ENCODE data around the gene TRMT112. TPM values are rescaled to one million over a fixed set of nuclear protein-coding genes. Genes with fewer than 3 reads are reported as not detected.

Gene TRMT112
- total and polyA plus RNA-seq, 2 donors from 2014 or later: 172 to 291 TPM

DNA sequence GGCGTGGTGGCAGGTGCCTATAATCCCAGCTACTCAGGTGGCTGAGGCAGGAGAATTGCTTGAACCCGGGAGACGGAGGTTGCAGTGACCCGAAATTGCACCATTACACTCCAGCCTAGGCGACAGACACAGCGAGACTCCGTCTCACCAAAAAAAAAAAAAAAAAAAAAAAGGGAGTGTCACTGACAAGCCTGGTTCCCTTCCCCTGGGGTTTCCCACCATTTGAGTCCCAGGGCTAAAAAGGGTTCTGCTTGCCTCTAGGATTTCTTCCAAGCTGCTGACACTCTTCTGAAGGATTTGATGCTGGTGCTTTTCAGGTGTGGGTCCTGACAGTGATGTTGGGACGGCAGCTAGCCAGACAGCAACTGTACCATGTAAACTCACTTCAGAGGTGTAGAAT lies 21.4 kb upstream of the TRMT112 start:
- FAIRE-seq: no peak
- TF ChIP-seq, protein P1, sequence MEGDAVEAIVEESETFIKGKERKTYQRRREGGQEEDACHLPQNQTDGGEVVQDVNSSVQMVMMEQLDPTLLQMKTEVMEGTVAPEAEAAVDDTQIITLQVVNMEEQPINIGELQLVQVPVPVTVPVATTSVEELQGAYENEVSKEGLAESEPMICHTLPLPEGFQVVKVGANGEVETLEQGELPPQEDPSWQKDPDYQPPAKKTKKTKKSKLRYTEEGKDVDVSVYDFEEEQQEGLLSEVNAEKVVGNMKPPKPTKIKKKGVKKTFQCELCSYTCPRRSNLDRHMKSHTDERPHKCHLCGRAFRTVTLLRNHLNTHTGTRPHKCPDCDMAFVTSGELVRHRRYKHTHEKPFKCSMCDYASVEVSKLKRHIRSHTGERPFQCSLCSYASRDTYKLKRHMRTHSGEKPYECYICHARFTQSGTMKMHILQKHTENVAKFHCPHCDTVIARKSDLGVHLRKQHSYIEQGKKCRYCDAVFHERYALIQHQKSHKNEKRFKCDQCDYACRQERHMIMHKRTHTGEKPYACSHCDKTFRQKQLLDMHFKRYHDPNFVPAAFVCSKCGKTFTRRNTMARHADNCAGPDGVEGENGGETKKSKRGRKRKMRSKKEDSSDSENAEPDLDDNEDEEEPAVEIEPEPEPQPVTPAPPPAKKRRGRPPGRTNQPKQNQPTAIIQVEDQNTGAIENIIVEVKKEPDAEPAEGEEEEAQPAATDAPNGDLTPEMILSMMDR (IDR thresholded peaks at IDR 0.05; ENCODE audit: borderline replicate concordance, extremely low read depth, insufficient read depth): no peak

DNA sequence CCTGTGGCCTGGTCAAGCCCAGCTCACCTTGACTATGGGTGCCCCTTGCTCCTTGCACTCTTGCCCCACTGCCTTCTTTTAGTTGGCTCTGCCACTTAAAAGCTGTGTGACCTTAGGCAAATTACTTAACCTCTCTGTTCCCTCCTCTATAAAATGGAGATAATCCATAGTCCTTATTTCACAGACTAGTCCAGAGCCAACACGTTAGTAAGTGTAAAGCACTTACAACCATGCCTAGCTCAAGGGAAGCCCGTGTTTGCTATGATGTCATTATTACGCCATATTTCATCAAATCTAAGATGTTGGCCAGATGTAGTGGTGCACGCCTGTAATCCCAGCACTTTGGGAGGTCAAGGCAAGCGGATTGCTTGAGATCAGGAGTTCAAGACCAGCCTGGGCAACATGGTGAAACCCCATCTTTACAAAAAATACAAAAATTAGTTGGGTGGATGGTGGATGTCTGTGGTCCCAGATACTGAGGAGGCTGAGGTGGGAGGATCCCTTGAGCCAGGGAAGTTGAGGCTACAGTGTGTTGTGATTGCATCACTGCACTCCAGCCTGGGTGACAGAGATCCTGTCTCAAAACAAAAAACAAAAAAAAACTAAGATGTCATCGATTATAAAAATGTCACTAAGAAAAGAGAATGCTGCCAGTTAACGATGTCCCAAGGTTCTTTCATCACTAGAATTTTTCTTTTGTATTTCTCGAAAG lies 20.3 kb upstream of the TRMT112 start:
- intact Hi-C loops (cut with DNase I): no loop called here
- no peaks in the 10 kb centered on the region for H3K36me3 ChIP-seq (ENCODE audit: control insufficient read depth in 2 of 3, insufficient read depth in 3 of 3, low read length in 3 of 3)
- no peaks in the 10 kb centered on the region for H3K27me3 ChIP-seq (ENCODE audit: control insufficient read depth, insufficient read depth, low read length)
- TF ChIP-seq, protein P1 (IDR thresholded peaks at IDR 0.05; ENCODE audit: borderline replicate concordance, extremely low read depth, insufficient read depth): no peak
- no peak overlapping the region for H3K9ac ChIP-seq (ENCODE audit: low read length in 3 of 3)
- peaks cover 0 to 5% (median 4%) of the 10 kb centered on the region in 3 donors for H3K4me1 ChIP-seq (ENCODE audit: control insufficient read depth in 2 of 3, insufficient read depth in 2 of 3, low read depth in 1 of 3, low read length in 3 of 3)
- no peak for DNase-seq
- no peak for FAIRE-seq
- H3K27ac ChIP-seq (ENCODE audit: low read depth in 2 of 2, low read length in 2 of 2): no peak overlapping the region
- H3K9me3 ChIP-seq (ENCODE audit: control insufficient read depth in 2 of 3, insufficient read depth in 1 of 3, low read length in 3 of 3): no peaks in the 10 kb centered on the region
- H3K4me3 ChIP-seq (ENCODE audit: low read length in 3 of 3): no peak overlapping the region

More for the DNA sequence above, 21.4 kb upstream of the TRMT112 start:
- Histone ChIP-seq H3K36me3 (ENCODE audit: control insufficient read depth in 2 of 3, insufficient read depth in 3 of 3, low read length in 3 of 3) (no peaks in the 10 kb centered on the region), H3K27ac (ENCODE audit: low read depth in 2 of 2, low read length in 2 of 2) (no peak overlapping the region), H3K9ac (ENCODE audit: low read length in 3 of 3) (no peak overlapping the region), H3K4me3 (ENCODE audit: low read length in 3 of 3) (no peak overlapping the region), H3K4me1 (ENCODE audit: control insufficient read depth in 2 of 3, insufficient read depth in 2 of 3, low read depth in 1 of 3, low read length in 3 of 3) (peaks cover 0 to 5% (median 4%) of the 10 kb centered on the region in 3 donors), H3K9me3 (ENCODE audit: control insufficient read depth in 2 of 3, insufficient read depth in 1 of 3, low read length in 3 of 3) (no peaks in the 10 kb centered on the region), H3K27me3 (ENCODE audit: control insufficient read depth, insufficient read depth, low read length) (no peaks in the 10 kb centered on the region)
- intact Hi-C loops (cut with DNase I): no loop called here
- DNase-seq: no peak

DNA sequence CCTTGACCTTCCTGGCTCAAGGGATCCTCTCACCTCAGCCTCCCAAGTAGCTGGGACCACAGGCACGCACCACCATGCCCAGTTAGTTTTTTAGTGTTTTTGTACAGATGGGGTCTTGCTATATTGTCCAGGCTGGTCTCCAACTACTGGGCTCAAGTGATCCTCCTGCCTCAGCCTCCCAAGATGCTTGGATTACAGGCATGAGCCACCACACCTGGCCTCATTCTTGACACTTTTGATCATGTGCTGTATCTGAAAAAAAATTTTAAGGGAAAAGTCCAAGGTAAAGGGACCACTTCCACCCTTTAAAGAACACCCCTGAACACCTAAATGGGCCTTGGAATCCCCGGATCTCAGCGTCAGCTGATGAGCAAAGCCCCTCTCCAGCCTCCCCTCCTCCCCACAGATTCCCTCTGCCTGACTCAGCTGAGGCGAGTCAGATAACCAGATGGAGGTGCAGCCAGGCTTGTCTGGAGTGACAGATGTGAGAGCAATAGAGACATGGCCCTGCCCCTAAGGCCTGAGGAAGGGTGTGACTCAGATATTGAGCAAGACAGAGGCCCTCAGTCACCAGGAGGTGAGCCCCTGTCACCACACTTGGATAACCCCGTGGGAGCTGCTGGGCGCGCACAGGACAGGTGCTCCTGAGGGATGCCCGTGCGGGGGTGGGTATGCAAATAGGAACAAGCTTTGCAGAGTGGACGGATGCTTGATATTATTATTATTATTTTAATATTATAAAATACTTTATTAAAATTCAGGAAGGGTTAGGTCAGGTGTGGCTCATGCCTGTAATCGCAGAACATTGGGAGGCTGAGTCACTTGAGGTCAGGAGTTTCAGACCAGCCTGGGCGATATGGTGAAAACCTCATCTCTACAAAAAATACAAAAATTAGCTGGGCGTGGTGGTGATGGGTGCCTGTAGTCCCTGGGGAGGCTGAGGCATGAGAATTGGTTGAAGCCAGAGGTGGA lies 17.7 kb upstream of the TRMT112 start:
- DNase-seq: peak; percentile 71 to 91 (median 74)

More for the DNA sequence above, 17.7 kb upstream of the TRMT112 start:
- TF ChIP-seq, protein P1 (IDR thresholded peaks at IDR 0.05; ENCODE audit: borderline replicate concordance, extremely low read depth, insufficient read depth): no peak
- Histone ChIP-seq H3K9me3 (ENCODE audit: control insufficient read depth in 2 of 3, insufficient read depth in 1 of 3, low read length in 3 of 3) (no peaks in the 10 kb centered on the region), H3K36me3 (ENCODE audit: control insufficient read depth in 2 of 3, insufficient read depth in 3 of 3, low read length in 3 of 3) (no peaks in the 10 kb centered on the region), H3K4me1 (ENCODE audit: control insufficient read depth in 2 of 3, insufficient read depth in 2 of 3, low read depth in 1 of 3, low read length in 3 of 3) (peaks cover 0 to 6% (median 0%) of the 10 kb centered on the region in 3 donors), H3K27me3 (ENCODE audit: control insufficient read depth, insufficient read depth, low read length) (no peaks in the 10 kb centered on the region), H3K4me3 (ENCODE audit: low read length in 3 of 3) (no peak overlapping the region), H3K9ac (ENCODE audit: low read length in 3 of 3) (no peak overlapping the region), H3K27ac (ENCODE audit: low read depth in 2 of 2, low read length in 2 of 2) (no peak overlapping the region)
- FAIRE-seq: no peak
- intact Hi-C loops (cut with DNase I): no loop called here

Measured in kidney (tissue), 14 donors.